ENCODE results near the gene PDE9A.

PDE9A gene

DNA sequence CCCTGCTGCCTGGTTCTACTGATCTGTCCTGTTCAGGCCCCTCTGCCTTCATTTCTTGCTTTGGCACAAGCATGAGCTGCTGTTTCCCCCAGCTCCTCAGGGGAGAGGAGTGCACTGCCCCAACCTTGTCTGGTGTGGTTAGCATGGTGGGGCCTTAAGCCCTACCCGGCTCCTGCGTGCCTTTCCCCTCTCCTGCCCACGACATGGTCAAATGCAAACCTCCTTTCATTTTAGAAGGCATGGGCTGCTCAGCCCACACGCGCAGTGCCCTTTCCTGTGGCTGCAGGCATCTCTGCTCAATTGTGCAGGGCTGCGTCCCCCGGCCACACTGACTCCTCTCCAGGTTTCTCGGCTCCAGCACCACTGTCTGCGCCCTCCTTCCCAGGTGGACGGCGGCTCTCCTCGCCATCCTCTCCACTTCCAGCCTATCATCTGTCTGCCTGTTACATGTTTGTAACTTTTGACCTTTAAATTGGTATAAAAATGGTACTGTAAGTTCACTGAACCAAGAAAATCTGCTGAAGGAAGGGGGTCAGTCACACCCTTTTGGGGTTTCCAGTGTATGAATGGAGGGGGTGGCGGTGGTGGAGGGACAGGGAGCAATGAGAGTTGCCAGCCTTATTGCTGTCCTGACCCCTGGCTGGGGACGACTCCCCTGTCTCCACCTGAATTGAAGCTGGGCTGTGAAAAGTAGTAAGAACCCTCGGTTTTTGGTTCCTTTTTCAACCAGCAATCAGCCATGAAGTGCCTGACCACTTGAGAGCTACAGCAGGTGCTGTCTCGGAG lies 5.1 kb downstream of the PDE9A start:
- no peak for ATAC-seq (ENCODE audit: insufficient read depth, low read depth)
- H4K20me1 ChIP-seq (ENCODE audit: insufficient read depth, low read length), result peaks cover 42% of the 10 kb centered on the region

DNA sequence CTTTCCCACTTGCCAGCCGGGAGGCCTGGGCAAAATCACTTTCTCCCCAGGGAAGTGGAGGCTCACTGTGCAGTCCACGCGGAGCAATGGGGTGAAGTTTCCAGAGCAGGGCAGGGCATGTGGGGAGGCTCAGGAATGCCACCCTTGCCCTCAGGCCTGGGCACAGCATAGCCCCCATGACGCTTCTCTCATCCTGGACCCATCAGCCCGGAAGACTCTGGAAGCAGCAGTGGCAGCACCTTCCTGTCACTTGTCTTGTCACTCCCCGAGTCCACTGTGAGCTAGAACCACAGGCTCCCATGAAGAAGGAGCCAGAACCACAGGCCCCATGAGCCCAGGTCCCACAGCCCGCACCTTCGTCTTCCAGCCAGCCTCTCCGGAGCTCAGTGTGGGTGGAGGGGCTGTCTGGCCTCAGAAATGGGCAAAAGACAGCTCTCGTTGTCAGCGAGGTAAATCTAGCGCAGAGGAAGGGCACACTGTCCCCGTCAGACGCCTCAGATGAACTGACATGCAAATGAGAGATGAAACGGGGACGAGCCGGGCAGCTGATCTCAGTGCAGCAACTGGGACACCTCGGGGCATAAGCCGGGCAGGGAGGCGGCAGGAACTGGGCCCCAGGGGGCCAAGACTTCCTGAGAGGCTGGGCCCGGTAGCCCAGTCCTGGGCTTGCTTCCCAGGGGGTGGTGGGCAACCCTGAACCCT lies 6.1 kb downstream of the PDE9A start:
- no peak overlapping the region for H3K27ac ChIP-seq (ENCODE audit: low read length)
- no peaks in the 10 kb centered on the region for H3K9me3 ChIP-seq (ENCODE audit: insufficient read depth, low read length, severe bottlenecking)
- H3K4me3 ChIP-seq (ENCODE audit: low read depth in 1 of 2, low read length in 2 of 2), result no peak overlapping the region
- no peak overlapping the region for H2AFZ ChIP-seq (ENCODE audit: low read depth, low read length)
- no peaks in the 10 kb centered on the region for H3K36me3 ChIP-seq (ENCODE audit: insufficient read depth, low read length)
- peaks cover 38% of the 10 kb centered on the region for H4K20me1 ChIP-seq (ENCODE audit: insufficient read depth, low read length)
- DNase-seq, result no peak
- H3K27me3 ChIP-seq (ENCODE audit: insufficient read depth, low read length, poor library complexity), result peaks cover 7% of the 10 kb centered on the region
- H3K79me2 ChIP-seq (ENCODE audit: insufficient read depth, low read length), result no peaks in the 10 kb centered on the region
- H3K9ac ChIP-seq (ENCODE audit: low read depth, low read length), result no peak overlapping the region
- no peak for ATAC-seq (ENCODE audit: insufficient read depth, low read depth)
- H3K4me2 ChIP-seq (ENCODE audit: insufficient read depth, low read length), result no peak overlapping the region
- H3K4me1 ChIP-seq (ENCODE audit: insufficient read depth, low read length), result peaks cover 11% of the 10 kb centered on the region
- TF ChIP-seq, protein P1, sequence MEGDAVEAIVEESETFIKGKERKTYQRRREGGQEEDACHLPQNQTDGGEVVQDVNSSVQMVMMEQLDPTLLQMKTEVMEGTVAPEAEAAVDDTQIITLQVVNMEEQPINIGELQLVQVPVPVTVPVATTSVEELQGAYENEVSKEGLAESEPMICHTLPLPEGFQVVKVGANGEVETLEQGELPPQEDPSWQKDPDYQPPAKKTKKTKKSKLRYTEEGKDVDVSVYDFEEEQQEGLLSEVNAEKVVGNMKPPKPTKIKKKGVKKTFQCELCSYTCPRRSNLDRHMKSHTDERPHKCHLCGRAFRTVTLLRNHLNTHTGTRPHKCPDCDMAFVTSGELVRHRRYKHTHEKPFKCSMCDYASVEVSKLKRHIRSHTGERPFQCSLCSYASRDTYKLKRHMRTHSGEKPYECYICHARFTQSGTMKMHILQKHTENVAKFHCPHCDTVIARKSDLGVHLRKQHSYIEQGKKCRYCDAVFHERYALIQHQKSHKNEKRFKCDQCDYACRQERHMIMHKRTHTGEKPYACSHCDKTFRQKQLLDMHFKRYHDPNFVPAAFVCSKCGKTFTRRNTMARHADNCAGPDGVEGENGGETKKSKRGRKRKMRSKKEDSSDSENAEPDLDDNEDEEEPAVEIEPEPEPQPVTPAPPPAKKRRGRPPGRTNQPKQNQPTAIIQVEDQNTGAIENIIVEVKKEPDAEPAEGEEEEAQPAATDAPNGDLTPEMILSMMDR (IDR thresholded peaks at IDR 0.05; ENCODE audit: borderline replicate concordance, extremely low read depth, low read length, poor library complexity, severe bottlenecking), result no peak
- TF ChIP-seq EZH2 (IDR thresholded peaks at IDR 0.05; ENCODE audit: borderline replicate concordance, low read depth, low read length, severe bottlenecking), result no peak

More for the DNA sequence above, 5.1 kb downstream of the PDE9A start:
- H3K4me2 ChIP-seq (ENCODE audit: insufficient read depth, low read length), result no peak overlapping the region
- no peak overlapping the region for H3K4me3 ChIP-seq (ENCODE audit: low read depth in 1 of 2, low read length in 2 of 2)
- H3K27me3 ChIP-seq (ENCODE audit: insufficient read depth, low read length, poor library complexity), result peaks cover 16% of the 10 kb centered on the region
- H3K9me3 ChIP-seq (ENCODE audit: insufficient read depth, low read length, severe bottlenecking), result no peaks in the 10 kb centered on the region
- no peak overlapping the region for H3K9ac ChIP-seq (ENCODE audit: low read depth, low read length)
- DNase-seq, result no peak
- no peaks in the 10 kb centered on the region for H3K36me3 ChIP-seq (ENCODE audit: insufficient read depth, low read length)
- no peak overlapping the region for H3K27ac ChIP-seq (ENCODE audit: low read length)
- H2AFZ ChIP-seq (ENCODE audit: low read depth, low read length), result no peak overlapping the region
- H3K79me2 ChIP-seq (ENCODE audit: insufficient read depth, low read length), result no peaks in the 10 kb centered on the region
- TF ChIP-seq, protein P1 (IDR thresholded peaks at IDR 0.05; ENCODE audit: borderline replicate concordance, extremely low read depth, low read length, poor library complexity, severe bottlenecking), result no peak
- no peak for TF ChIP-seq EZH2 (IDR thresholded peaks at IDR 0.05; ENCODE audit: borderline replicate concordance, low read depth, low read length, severe bottlenecking)
- peaks cover 20% of the 10 kb centered on the region for H3K4me1 ChIP-seq (ENCODE audit: insufficient read depth, low read length)

DNA sequence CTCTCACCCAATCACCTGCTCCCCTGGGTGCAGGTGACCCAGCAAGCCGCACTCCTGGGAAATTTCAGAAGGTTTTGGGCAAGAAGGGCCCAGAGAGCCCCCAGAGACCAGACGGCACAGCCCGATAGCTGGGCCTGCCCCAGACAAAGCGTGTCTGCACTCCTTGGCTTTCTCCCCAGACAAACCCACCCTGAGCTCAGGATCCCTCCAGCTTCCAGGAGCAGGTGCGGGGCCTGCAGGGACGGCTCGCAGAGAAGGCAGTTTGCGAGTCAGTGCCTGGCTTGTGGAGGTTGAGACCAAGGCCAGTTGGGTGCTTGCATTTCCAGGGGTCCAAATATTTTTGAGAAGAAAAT lies 6.7 kb downstream of the PDE9A start:
- Histone ChIP-seq H4K20me1 (ENCODE audit: insufficient read depth, low read length) (peaks cover 33% of the 10 kb centered on the region), H3K27ac (ENCODE audit: low read length) (no peak overlapping the region)

More for the DNA sequence above, 6.7 kb downstream of the PDE9A start:
- DNase-seq (no peak), ATAC-seq (ENCODE audit: insufficient read depth, low read depth) (no peak)
- Histone ChIP-seq H3K4me3 (ENCODE audit: low read depth in 1 of 2, low read length in 2 of 2) (no peak overlapping the region), H3K4me2 (ENCODE audit: insufficient read depth, low read length) (no peak overlapping the region), H3K36me3 (ENCODE audit: insufficient read depth, low read length) (no peaks in the 10 kb centered on the region), H3K4me1 (ENCODE audit: insufficient read depth, low read length) (peaks cover 5% of the 10 kb centered on the region), H3K27me3 (ENCODE audit: insufficient read depth, low read length, poor library complexity) (peaks cover 2% of the 10 kb centered on the region), H3K9ac (ENCODE audit: low read depth, low read length) (no peak overlapping the region), H3K79me2 (ENCODE audit: insufficient read depth, low read length) (no peaks in the 10 kb centered on the region), H3K9me3 (ENCODE audit: insufficient read depth, low read length, severe bottlenecking) (no peaks in the 10 kb centered on the region), H2AFZ (ENCODE audit: low read depth, low read length) (no peak overlapping the region)
- TF ChIP-seq, protein P1 (IDR thresholded peaks at IDR 0.05; ENCODE audit: borderline replicate concordance, extremely low read depth, low read length, poor library complexity, severe bottlenecking), result no peak
- TF ChIP-seq EZH2 (IDR thresholded peaks at IDR 0.05; ENCODE audit: borderline replicate concordance, low read depth, low read length, severe bottlenecking), result no peak

All from DND-41 (cell line).